ENCODE measurements around the gene WNK2.

WNK2 gene

DNA sequence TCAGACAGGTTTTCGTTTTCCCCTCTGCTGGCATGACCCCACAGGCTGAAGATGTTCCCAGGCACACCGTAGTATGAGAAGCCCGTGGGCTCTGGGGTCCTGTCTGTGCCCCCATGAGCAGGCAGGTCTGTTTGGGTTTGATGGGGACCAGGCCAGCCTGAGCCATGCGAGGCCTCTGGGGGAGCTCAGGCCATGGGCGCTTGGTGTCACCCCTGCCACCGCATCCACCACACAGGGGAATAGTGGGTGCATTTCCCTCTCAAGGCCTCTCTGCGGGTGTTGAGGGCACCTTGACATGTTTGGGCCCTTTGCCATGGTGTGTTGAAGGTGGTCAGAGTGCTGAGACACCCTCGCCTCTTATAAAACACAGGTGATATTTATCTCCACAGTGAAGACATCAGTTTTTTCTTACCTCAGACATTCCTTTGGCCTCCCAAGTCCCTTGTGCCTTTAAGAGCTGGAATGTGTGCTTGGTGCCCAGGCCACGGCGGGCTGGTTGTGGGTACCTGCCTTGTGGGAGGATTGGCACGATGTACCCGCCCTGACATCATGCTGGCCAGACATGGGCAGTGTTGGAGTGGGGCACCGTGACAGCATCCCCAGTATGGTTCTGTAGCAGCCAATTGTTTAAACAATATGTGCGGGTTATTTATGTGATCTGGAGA is 68.3 kb downstream of the WNK2 start:
- no peak overlapping the region for H3K4me3 ChIP-seq (ENCODE audit: control insufficient read depth, low read depth, low read length)
- TF ChIP-seq, protein P1, sequence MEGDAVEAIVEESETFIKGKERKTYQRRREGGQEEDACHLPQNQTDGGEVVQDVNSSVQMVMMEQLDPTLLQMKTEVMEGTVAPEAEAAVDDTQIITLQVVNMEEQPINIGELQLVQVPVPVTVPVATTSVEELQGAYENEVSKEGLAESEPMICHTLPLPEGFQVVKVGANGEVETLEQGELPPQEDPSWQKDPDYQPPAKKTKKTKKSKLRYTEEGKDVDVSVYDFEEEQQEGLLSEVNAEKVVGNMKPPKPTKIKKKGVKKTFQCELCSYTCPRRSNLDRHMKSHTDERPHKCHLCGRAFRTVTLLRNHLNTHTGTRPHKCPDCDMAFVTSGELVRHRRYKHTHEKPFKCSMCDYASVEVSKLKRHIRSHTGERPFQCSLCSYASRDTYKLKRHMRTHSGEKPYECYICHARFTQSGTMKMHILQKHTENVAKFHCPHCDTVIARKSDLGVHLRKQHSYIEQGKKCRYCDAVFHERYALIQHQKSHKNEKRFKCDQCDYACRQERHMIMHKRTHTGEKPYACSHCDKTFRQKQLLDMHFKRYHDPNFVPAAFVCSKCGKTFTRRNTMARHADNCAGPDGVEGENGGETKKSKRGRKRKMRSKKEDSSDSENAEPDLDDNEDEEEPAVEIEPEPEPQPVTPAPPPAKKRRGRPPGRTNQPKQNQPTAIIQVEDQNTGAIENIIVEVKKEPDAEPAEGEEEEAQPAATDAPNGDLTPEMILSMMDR (IDR thresholded peaks at IDR 0.05; ENCODE audit: control insufficient read depth, insufficient read depth, low read depth, low read length, missing control alignments) = no peak
- no peak for DNase-seq (ENCODE audit: low read depth)

DNA sequence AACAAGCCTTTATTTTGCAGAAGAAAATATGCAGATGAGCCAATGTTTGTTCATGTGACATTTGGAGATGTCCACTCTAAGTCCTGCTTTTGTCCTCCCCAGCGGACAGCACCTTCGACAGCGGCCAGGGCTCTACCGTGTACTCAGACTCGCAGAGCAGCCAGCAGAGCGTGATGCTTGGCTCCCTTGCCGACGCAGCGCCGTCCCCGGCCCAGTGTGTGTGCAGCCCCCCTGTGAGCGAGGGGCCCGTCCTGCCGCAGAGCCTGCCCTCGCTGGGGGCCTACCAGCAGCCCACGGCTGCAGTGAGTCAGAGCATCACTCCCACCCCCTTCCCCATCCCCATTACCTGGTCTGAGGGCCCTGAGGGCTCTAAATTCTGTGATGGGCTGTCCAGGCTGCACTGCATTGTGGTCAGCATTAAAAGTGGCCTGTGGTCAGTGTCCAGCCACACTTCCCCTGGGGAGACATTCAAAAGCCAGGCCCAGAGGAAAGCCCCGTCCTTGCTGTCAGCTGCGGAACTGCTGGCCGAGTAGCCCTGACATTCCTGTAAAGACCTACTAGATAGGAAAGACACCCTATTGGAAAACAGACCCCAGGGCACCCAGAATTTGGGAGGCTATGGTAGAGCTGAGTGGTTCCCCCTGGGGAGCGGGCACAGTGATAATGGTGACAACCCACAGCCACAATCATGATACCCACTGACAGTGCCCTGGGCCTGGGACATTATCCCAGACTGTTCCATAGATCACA is 69.0 kb downstream of the WNK2 start:
- DNase-seq (ENCODE audit: low read depth) = no peak
- TF ChIP-seq, protein P1 (IDR thresholded peaks at IDR 0.05; ENCODE audit: control insufficient read depth, insufficient read depth, low read depth, low read length, missing control alignments) = no peak
- H3K4me3 ChIP-seq (ENCODE audit: control insufficient read depth, low read depth, low read length) = no peak overlapping the region

DNA sequence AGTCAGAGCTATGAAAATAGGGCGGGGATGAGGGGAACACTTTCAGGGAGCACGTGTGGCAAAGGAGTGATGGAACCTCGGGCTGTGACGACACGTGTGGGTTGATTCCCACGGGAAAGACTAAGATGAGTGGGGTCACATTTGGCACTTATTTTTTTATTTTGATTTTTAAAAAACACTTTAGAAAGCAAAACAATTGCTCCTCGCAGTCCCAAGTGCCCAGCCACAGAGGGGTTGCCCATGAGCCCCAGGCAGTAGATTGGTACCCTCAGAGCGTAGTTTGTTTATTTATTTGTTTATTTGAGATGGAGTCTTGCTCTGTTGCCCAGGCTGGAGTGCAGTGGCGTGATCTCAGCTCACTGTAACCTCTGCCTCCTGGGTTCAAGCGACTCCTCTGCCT is 69.7 kb downstream of the WNK2 start:
- H3K4me3 ChIP-seq (ENCODE audit: control insufficient read depth, low read depth, low read length) = no peak overlapping the region
- TF ChIP-seq, protein P1 (IDR thresholded peaks at IDR 0.05; ENCODE audit: control insufficient read depth, insufficient read depth, low read depth, low read length, missing control alignments) = no peak
- no peak for DNase-seq (ENCODE audit: low read depth)

DNA sequence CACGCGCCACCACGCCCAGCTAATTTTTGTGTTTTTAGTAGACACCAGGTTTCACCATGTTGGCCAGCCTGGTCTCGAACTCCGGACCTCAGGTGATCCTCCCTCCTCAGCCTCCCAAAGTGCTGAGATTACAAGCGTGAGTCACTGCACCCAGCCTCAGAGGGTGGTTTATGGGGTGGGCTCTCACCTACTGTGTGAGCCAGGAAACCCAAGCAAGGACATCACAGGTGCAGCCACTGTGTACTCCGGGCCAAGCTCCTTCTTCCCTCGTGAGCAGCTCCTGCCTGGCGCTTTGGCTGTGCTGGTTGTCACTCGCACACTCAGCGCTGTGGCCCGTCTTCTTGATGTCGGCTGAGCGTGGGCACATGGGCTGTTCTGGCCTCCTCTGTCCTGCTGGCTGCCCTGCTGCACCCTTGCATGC is 70.1 kb downstream of the WNK2 start:
- TF ChIP-seq, protein P1 (IDR thresholded peaks at IDR 0.05; ENCODE audit: control insufficient read depth, insufficient read depth, low read depth, low read length, missing control alignments) = no peak
- no peak for DNase-seq (ENCODE audit: low read depth)
- H3K4me3 ChIP-seq (ENCODE audit: control insufficient read depth, low read depth, low read length) = no peak overlapping the region

DNA sequence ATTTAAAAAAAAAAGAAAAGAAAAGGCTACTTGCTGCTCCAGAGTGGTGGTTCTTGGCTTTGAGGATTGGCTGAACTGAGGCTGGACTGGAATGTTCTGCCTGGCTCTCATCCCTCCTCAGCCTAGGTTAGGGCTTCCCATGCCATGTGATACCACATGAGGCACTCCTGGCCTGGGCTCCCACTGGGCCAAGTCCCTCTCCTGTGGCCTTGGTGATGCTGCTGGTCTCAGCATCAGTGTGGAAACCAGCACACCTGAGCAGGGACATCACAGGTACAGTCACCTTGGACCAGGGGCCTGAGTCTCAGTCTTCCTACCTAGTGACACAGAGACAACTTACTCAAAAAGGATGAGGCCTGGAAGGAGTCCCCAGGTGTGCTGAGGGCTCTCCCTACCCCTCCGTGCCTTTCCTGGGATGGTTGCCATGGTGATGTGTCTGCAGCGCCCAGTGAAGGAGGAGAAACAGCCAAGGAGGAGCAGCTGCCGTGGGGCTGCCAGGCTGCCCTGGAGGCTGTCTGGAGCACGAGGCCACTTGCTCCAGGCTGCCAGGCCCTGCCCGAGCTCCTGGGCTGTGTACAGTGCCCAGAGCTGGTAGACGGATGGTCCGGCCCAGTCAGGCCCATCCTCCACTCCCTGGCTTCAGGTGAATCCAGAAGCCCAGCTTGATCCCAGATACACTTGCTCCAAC is 71.0 kb downstream of the WNK2 start:
- no peak overlapping the region for H3K4me3 ChIP-seq (ENCODE audit: control insufficient read depth, low read depth, low read length)
- TF ChIP-seq, protein P1 (IDR thresholded peaks at IDR 0.05; ENCODE audit: control insufficient read depth, insufficient read depth, low read depth, low read length, missing control alignments) = no peak
- no peak for DNase-seq (ENCODE audit: low read depth)

- DNase-seq (ENCODE audit: low read depth) = no peak
- TF ChIP-seq, protein P1 (IDR thresholded peaks at IDR 0.05; ENCODE audit: control insufficient read depth, insufficient read depth, low read depth, low read length, missing control alignments) = no peak
- H3K4me3 ChIP-seq (ENCODE audit: control insufficient read depth, low read depth, low read length) = no peak overlapping the region
These were observed 71.5 kb downstream of the WNK2 start for GRCh38 chr9:93255494-93255867.

Data from AG09309 (cell line).